ENCODE results near the gene PSMC4.

DNA sequence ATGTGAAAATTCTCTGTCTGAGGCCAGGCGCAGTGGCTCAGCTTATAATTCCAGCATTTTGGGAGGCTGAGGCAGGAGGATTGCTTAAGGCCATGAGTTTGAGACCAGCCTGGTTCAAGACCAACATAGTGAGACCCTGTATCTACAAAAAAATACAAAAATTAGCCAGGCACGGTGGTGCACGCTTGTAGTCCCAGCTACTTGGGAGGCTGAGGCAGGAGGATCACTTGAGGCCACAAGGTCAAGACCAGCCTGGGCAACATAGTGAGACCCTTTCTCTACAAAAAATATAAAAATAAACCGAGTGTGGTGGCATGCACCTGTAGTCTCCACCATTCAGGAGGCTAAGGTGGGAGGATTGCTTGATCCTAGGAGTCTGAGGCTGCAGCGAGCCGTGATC, 34.3 kb upstream of the PSMC4 start:
- TF ChIP-seq PPARA (CRISPR knock-in tag; IDR thresholded peaks at IDR 0.05; ENCODE audit: borderline replicate concordance) = no peak
- no peak for TF ChIP-seq ESRRG (CRISPR knock-in tag; IDR thresholded peaks at IDR 0.05)
- no peak for TF ChIP-seq CSDC2 (CRISPR knock-in tag; IDR thresholded peaks at IDR 0.05)
- no peak for TF ChIP-seq CREB5 (CRISPR knock-in tag; IDR thresholded peaks at IDR 0.05; ENCODE audit: low read depth)
- no peak for TF ChIP-seq PATZ1 (CRISPR knock-in tag; IDR thresholded peaks at IDR 0.05; ENCODE audit: borderline replicate concordance)
- TF ChIP-seq ISL1 (CRISPR knock-in tag; IDR thresholded peaks at IDR 0.05) = no peak
- no peak for TF ChIP-seq ZNF8 (CRISPR knock-in tag; IDR thresholded peaks at IDR 0.05)
- no peak for TF ChIP-seq ZFP3 (CRISPR knock-in tag; IDR thresholded peaks at IDR 0.05)
- TF ChIP-seq ZNF565 (CRISPR knock-in tag; conservative IDR thresholded peaks at IDR 0.05; ENCODE audit: low read depth) = no peak
- TF ChIP-seq ZFP30 (CRISPR knock-in tag; IDR thresholded peaks at IDR 0.05) = no peak
- no peak for TF ChIP-seq ZC3H10 (CRISPR knock-in tag; IDR thresholded peaks at IDR 0.05)
- TF ChIP-seq CSRNP3 (CRISPR knock-in tag; IDR thresholded peaks at IDR 0.05) = no peak
- TF ChIP-seq BACH2 (CRISPR knock-in tag; IDR thresholded peaks at IDR 0.05; ENCODE audit: borderline replicate concordance) = no peak
- TF ChIP-seq SNAI2 (CRISPR knock-in tag; IDR thresholded peaks at IDR 0.05) = no peak

All from SK-N-SH treated with all-trans-retinoic acid at 6 μM for 48 hours (cell line).